Mammary epithelial cell (primary cell): Measurements from ENCODE around the gene PLP1.

Experiments
- CTCF ChIP-seq, 2 donors: IDR thresholded peaks in 1 of 2; conservative IDR thresholded peaks in 1 of 2; 2 replicates each; pipeline ENCODE4 v1.5.1; 2011 to 2012; ENCODE audit warnings: inconsistent platforms in 2 of 2, low read length in 2 of 2, mild to moderate bottlenecking in 2 of 2, control low read depth in 1 of 2, low read depth in 1 of 2; ENCODE audit not compliant: insufficient read depth in 1 of 2; ENCODE audit errors: extremely low read depth in 1 of 2
- EZH2 ChIP-seq: IDR thresholded peaks from 2 replicates; pipeline ENCODE4 v1.6.1; 2012; ENCODE audit warnings: low read length, inconsistent platforms, borderline replicate concordance

- no peak for TF ChIP-seq CTCF (conservative IDR thresholded peaks at IDR 0.05 in 1 of 2, IDR thresholded peaks at IDR 0.05 in 1 of 2; ENCODE audit: extremely low read depth in 1 of 2, insufficient read depth in 1 of 2, low read depth in 1 of 2, low read length in 2 of 2)
- TF ChIP-seq EZH2, result no peak
Observed at GRCh38 chrX:103831342-103831802, 54.7 kb downstream of the PLP1 start.
